ENCODE measurements around the gene ZNF398.

- TF ChIP-seq POLR2A (IDR thresholded peaks at IDR 0.05) (no peak), CTCF (IDR thresholded peaks at IDR 0.05) (no peak), POLR2AphosphoS5 (IDR thresholded peaks at IDR 0.05) (no peak), EP300 (IDR thresholded peaks at IDR 0.05) (no peak)
Observed at GRCh38 chr7:149188637-149189259, 41.5 kb downstream of the ZNF398 start.

All from gastroesophageal sphincter (tissue), 3 donors.